HG02840 (cell line): ENCODE data around the gene TMEM196.

ENCODE experiments used
- ATAC-seq: cut with Tn5 transposase; IDR thresholded peaks from one replicate; pipeline ENCODE4 v1.9.1; 2021; ENCODE audit warnings: mild to moderate bottlenecking, moderate library complexity, moderate number of reproducible peaks; ENCODE audit not compliant: unreplicated experiment, low FRiP score

The TMEM196 gene

GRCh38 chr7:19772841-19773760 is at the start of gene TMEM196:
Gene TMEM196 (minus strand): TSS chr7:19773617. CDS start chr7:19772696, 921 bp downstream.
- no peak for ATAC-seq

- no peak for ATAC-seq
Observed at GRCh38 chr7:19816128-19816527, 42.7 kb upstream of the TMEM196 start.

DNA sequence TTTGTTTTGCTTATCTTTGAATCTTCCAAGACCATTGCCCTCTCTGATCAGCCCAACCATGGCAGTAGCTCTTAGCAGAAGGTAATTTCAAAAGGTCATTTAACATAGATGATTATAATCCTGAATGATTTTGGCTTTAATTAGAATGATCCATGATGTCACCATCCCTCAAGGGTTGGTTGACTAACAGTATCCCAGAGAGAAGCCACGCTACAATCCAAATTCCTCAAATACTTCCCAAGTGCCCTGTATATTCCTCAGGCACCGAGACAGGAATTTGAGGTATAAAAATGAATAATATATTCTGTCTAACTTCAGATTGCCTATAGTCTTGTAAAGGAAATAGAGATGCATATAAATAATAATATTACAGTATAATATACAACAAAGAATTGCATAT is 42.1 kb upstream of the TMEM196 start:
- no peak for ATAC-seq

DNA sequence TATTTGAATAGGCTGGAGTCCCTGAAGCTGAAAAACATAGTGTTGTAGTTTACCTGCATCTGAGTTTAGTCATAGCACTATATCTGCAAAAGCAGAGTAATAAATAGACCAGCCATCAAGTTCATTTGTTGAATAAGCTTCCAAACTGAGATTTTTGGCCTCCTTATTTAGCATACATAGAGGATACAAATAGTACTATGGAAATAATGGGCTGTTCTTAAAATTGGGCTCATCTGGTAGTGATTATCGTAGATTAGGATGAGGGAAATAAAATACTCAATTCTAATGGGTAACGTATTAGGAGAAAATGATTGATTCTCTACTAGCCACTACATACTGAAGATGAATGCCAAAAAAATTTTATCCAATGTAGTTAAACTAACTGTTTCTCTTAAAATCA is 41.4 kb upstream of the TMEM196 start:
- no peak for ATAC-seq

DNA sequence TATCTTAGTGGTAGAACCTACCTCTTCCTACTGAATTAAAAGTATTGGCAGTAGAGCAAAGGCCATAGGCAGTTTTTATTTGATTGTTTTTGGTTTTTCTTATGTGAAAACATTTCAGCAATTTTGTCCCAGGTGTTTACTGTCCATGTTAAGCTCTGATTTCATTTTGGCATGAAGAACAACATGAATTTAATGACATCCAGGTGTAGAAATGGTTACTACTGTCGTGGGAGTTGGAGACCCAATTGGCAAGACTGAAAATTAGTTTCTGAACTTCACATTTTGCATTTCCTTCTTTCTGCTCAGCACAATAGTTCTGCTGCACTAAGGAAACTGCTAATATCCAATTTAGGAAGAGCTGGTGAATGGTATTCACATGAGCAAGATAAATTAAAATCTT is 38.0 kb upstream of the TMEM196 start:
- ATAC-seq = no peak

GRCh38 chr7:19798986-19799385 is 25.6 kb upstream of the TMEM196 start:
- ATAC-seq = no peak

GRCh38 chr7:19783541-19783940 is 10.1 kb upstream of the TMEM196 start:
- no peak for ATAC-seq

DNA sequence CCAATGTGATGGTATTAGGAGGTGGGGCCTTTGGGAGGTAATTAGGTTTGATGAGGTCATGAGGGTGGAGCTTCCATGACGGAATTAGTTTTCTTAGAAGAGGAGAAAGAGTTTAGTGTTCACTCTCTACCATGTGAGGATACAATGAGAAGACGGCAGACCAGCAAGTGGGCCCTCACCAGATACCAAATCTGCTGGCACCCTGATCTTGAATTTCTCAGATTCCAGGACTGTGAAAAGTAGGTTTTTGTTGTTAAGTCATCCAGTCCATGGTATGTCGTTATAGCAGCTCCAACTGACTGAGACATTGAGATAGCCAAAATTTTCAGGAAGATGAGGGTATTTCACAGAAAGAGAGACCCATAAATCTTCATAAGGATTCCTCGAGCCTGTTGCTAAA is 3.6 kb upstream of the TMEM196 start:
- ATAC-seq = no peak

DNA sequence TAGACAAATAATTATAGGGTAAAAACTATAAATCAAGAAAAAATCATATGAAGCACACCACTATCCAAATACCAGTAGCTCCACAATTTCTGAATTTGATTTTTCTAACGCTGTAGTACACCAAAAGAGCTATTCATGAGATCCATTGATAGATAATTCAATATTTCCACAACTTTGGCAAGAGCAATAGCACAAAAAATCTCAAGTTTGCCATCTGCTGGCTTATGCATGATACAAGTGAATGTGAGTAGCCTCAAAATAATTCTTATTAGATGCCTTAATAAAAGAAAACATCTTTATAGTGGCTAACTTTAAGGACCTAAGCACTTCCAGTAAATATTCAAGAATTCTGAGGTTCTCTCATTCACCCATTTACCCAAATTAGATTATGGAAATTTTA is 2.2 kb upstream of the TMEM196 start:
- ATAC-seq = no peak

DNA sequence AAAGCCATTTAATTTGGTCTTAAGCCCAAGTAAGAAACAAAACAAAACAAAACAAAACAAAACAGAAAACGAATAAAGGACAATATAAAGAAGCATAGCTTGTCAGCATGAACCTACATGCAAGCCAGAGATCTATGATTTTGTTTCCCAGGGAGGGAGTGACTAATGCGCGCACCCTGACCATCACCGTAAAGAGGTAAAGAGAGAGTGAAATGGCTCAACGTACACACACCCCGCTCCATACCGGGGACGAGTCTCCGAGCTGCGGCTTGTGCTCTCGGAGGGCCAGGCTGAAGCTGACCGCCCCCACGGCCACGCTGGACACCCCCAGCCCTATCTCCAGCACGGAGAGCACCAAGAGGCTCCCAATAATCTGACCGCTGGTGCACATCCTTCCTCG is 1.1 kb downstream of the TMEM196 start:
- no peak for ATAC-seq

DNA sequence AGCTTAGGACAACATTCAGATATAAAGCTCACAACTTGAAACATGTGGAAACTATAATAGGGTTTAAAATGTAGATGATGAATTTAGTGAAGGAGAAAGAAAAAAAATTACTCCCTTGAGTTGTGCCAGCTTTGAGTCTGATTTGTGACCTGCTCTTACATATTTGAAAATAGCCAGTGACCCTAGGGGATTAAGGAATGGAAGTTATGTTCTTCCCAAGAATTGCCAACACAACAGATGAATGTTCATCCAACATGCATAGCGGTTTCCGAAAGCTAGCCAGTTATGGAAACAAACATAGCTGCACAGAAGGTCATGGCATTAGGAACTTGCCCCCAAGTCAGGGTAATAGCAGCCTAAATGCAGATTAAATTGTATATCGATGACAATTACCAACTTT is 10.8 kb downstream of the TMEM196 start:
- ATAC-seq = no peak

DNA sequence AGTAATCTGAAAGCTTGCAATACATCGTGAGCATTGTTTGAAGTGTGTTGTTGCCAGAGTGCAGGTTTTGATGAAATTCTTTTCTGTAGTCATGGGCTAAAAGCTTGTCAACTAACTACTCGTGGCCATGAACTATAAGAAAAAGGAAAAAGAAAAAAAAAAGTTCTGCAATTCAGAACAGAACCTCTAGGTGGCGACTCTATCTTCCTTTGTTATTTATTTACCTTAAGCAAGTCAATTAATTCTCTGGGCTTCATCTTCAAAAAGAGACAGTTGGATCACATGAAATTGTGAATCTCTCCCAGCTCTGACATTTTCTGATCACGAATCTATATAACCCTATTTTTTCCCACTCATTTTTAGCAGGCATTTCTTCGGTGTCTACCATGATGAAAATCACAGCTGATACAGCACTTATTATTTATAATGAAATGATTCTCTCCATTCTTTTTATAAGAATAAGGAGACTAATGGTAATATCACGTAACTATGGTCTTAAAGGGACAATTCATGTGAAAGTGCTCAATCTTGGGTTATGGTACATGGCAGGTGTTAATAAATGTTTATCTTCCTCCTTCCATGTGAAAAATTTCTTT is 18.8 kb downstream of the TMEM196 start:
- no peak for ATAC-seq

GRCh38 chr7:19752020-19752419 is 21.4 kb downstream of the TMEM196 start:
- ATAC-seq = no peak

GRCh38 chr7:19749658-19750057 is 23.8 kb downstream of the TMEM196 start:
- ATAC-seq = no peak

GRCh38 chr7:19747740-19748339 is 25.6 kb downstream of the TMEM196 start:
- no peak for ATAC-seq

DNA sequence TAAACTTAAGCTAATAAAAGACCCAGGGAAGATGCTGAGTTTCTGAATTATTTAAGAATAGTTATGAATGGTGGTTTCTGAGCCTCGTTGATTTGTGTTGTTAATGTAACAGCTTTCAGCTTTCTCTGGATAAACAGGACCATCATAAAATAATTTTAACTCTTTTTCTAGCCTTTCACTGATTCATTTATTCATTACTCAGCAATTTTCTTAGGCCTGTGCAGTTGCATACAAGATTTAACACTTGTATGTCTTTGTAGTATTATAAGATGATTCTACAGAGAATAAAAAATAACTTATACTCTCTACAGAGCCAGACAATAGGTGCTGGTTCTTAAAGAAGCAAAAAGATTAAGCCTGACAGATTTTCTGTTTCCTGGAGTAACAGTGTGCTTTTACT is 29.3 kb downstream of the TMEM196 start:
- no peak for ATAC-seq

GRCh38 chr7:19728716-19729115 is 44.7 kb downstream of the TMEM196 start:
- no peak for ATAC-seq

GRCh38 chr7:19725770-19726169 is 47.6 kb downstream of the TMEM196 start:
- no peak for ATAC-seq

DNA sequence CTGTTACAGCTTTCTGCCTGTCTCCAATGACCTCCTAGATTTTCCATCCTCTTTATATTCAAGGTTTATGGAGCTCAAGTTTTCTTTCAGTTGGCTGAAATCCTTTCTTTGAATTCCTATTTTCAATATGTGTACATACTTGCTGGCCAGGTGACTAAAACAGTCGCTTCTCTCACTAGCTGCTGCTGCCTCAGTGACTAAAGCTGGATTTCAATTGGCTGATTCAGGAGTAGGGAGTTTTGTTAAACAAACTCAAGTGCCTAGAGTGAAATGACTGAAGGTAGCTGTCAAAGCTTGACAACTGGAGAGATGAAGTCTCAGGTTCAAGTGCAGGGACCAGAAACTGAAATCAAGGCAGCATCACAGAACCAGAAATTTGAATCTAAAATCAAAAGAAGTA is 57.9 kb downstream of the TMEM196 start:
- ATAC-seq = no peak

- no peak for ATAC-seq
Observed at GRCh38 chr7:19713676-19714075, 59.7 kb downstream of the TMEM196 start.

DNA sequence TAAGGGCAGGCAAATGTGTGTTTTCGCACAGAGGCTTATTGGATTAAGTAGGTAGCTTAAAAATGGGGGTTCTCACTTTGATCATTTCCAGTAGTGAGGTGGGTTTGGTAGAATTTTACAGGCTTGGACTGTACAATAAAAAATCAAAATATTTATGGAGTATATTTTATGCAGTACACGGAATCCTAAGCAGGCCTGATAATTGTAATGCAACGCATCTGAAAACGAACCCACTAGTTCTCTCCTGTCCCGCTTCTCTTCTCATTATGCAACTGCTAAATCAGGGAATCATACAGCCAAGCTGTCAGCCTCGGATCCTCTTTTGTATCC is 64.2 kb downstream of the TMEM196 start:
- ATAC-seq = peak; percentile 0
